Left lung (tissue), 10 donors: Measurements from ENCODE around the gene CHRNA4. TPM values are rescaled to one million over a fixed set of nuclear protein-coding genes. Genes with fewer than 3 reads are reported as not detected.
A peak's percentile ranks its signal among the peaks of the same experiment; 100 is the strongest.

Experiments
- ATAC-seq: fragments of 200-7000 bp; cut with Tn5 transposase; one replicate; pipeline ENCODE4 v1.9.1; 2020; ENCODE audit warnings: moderate library complexity
- DNase-seq, 4 donors: peaks; one replicate each; pipeline ENCODE4 v3.0.0-alpha.2; 2013 to 2020
- H3K27ac ChIP-seq, 2 donors: fragments of 200-600 bp; sonication (generic) in 1 of 2; one replicate each; pipeline versions ENCODE4 v1.5.0 to v1.8.0; 2020 to 2021
- H3K27me3 ChIP-seq, 2 donors: fragments of 200-600 bp; sonication (generic) in 1 of 2; one replicate each; pipeline versions ENCODE4 v1.5.0 to v1.8.0; 2020 to 2021
- H3K36me3 ChIP-seq, 2 donors: fragments of 200-600 bp; sonication (generic) in 1 of 2; one replicate each; pipeline versions ENCODE4 v1.5.0 to v1.8.0; 2020 to 2021
- H3K4me1 ChIP-seq, 2 donors: fragments of 200-600 bp; one replicate each; pipeline ENCODE4 v1.8.0; 2021
- H3K4me3 ChIP-seq, 2 donors: fragments of 200-600 bp; sonication (generic) in 1 of 2; one replicate each; pipeline versions ENCODE4 v1.5.0 to v1.8.0; 2020 to 2021; ENCODE audit warnings: mild to moderate bottlenecking in 1 of 2
- H3K9me3 ChIP-seq, 2 donors: fragments of 200-600 bp; sonication (generic) in 1 of 2; one replicate each; pipeline versions ENCODE4 v1.5.0 to v1.8.0; 2020 to 2021
- CTCF ChIP-seq, 2 donors: fragments of 200-600 bp; sonication (generic) in 1 of 2; IDR thresholded peaks; one replicate each; pipeline versions ENCODE4 v1.5.0 to v1.8.0; 2021; ENCODE audit warnings: antibody characterized with exemption in 2 of 2
- intact Hi-C, 2 donors: fragments of 100-400 bp; cut with DNase I; formaldehyde crosslinking; loops; one replicate each; pipeline versions ENCODE4 v1.11.2 to v1.14.2; 2022
- polyA plus RNA-seq, 6 donors: library from polyadenylated mRNA; unstranded; fragments of 120-200 nt; gene quantifications; one replicate each; pipeline ENCODE4 v1.2.1, GENCODE V29; 2013; ENCODE audit not compliant: insufficient read length in 6 of 6
- total RNA-seq, 2 donors: library from RNA; stranded (reverse); fragmentation: NEBNext Ultra II Directional; extraction: Animal tissue kit (Norgen Biotek cat#: 25700); gene quantifications; one replicate each; pipeline ENCODE4 v1.2.1, GENCODE V29; 2021
- donor health status: DM: no; HTN: yes; CAD: no.
- donor health status: DM: no; HTN: no; CAD: no.

The CHRNA4 gene
- total and polyA plus RNA-seq, 8 donors = 0.16 to 1.3 (median 1.00) TPM; not detected in 2

GRCh38 chr20:63366390-63367365 is 5.5 kb upstream of the CHRNA4 start:
- peak in 2 of 4 donors; percentile 45 to 66 for DNase-seq
- Histone ChIP-seq H3K27ac (no peak overlapping the region), H3K9me3 (no peaks in the 10 kb centered on the region), H3K4me1 (no peaks in the 10 kb centered on the region), H3K27me3 (peaks cover 5 to 96% of the 10 kb centered on the region in 2 donors), H3K36me3 (no peaks in the 10 kb centered on the region), H3K4me3 (no peak overlapping the region)
- ATAC-seq = no peak
- intact Hi-C loops = no loop called here
- TF ChIP-seq CTCF (IDR thresholded peaks at IDR 0.05) = no peak

GRCh38 chr20:63365601-63366389 is 4.6 kb upstream of the CHRNA4 start:
- ATAC-seq = no peak
- Histone ChIP-seq H3K4me3 (no peak overlapping the region), H3K27me3 (peaks cover 10 to 96% of the 10 kb centered on the region in 2 donors), H3K36me3 (no peaks in the 10 kb centered on the region), H3K9me3 (no peaks in the 10 kb centered on the region), H3K4me1 (no peaks in the 10 kb centered on the region), H3K27ac (no peak overlapping the region)
- TF ChIP-seq CTCF (IDR thresholded peaks at IDR 0.05) = no peak
- DNase-seq = peak in 1 of 4 donors; percentile 66
- intact Hi-C loops = no loop called here

GRCh38 chr20:63364801-63365585 is 3.8 kb upstream of the CHRNA4 start:
- Histone ChIP-seq H3K4me3 (no peak overlapping the region), H3K27ac (no peak overlapping the region), H3K9me3 (no peaks in the 10 kb centered on the region), H3K4me1 (no peaks in the 10 kb centered on the region), H3K27me3 (peaks cover 18 to 96% of the 10 kb centered on the region in 2 donors), H3K36me3 (no peaks in the 10 kb centered on the region)
- ATAC-seq (no peak), DNase-seq (peak in 1 of 4 donors; percentile 56)
- TF ChIP-seq CTCF (IDR thresholded peaks at IDR 0.05) = no peak
- intact Hi-C loops = no loop called here

- intact Hi-C loops = no loop called here
- TF ChIP-seq CTCF (IDR thresholded peaks at IDR 0.05) = no peak
- Histone ChIP-seq H3K27me3 (peaks cover 18 to 98% of the 10 kb centered on the region in 2 donors), H3K9me3 (no peaks in the 10 kb centered on the region), H3K27ac (no peak overlapping the region), H3K4me3 (no peak overlapping the region), H3K4me1 (no peaks in the 10 kb centered on the region), H3K36me3 (no peaks in the 10 kb centered on the region)
- ATAC-seq = no peak
- DNase-seq = peak in 1 of 4 donors; percentile 64
These were observed 2.9 kb upstream of the CHRNA4 start for GRCh38 chr20:63363981-63364561.
